Measurements from ENCODE around the gene RNF123. TPM values are rescaled to one million over a fixed set of nuclear protein-coding genes. Genes with fewer than 3 reads are reported as not detected.

Gene RNF123
- total and polyA plus RNA-seq, 10 of the 15 experiments (the other 5 are each of a cell fraction or from before 2014, with no cell fraction given): 4.2 to 31.5 (median 17.6) TPM

DNA sequence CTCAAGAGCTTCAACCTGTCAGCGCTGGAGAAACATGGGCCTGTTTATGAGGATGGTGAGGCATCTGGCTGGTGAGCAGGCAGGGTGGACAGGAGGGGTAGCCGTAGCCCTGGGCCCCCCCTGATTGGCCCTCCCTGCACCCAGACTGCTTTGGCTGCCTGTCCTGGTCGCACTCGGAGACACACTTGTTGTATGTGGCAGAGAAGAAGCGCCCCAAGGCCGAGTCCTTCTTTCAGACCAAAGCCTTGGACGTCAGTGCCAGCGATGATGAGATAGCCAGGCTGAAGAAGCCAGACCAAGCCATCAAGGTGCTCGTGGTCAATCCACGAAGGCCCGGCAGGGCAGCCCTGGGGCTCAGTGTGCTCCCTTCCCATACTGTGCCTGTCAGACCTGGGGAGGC lies 13.4 kb upstream of the RNF123 start (continued):
- TF ChIP-seq HSF1 (IDR thresholded peaks at IDR 0.05; ENCODE audit: low read depth, low read length) (no peak), GATAD2B (conservative IDR thresholded peaks at IDR 0.05; ENCODE audit: low read depth) (no peak), RFX5 (IDR thresholded peaks at IDR 0.05; ENCODE audit: low read depth, low read length) (no peak)
- TF ChIP-seq, protein P1, sequence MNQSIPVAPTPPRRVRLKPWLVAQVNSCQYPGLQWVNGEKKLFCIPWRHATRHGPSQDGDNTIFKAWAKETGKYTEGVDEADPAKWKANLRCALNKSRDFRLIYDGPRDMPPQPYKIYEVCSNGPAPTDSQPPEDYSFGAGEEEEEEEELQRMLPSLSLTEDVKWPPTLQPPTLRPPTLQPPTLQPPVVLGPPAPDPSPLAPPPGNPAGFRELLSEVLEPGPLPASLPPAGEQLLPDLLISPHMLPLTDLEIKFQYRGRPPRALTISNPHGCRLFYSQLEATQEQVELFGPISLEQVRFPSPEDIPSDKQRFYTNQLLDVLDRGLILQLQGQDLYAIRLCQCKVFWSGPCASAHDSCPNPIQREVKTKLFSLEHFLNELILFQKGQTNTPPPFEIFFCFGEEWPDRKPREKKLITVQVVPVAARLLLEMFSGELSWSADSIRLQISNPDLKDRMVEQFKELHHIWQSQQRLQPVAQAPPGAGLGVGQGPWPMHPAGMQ (IDR thresholded peaks at IDR 0.05; ENCODE audit: borderline replicate concordance): no peak

DNA sequence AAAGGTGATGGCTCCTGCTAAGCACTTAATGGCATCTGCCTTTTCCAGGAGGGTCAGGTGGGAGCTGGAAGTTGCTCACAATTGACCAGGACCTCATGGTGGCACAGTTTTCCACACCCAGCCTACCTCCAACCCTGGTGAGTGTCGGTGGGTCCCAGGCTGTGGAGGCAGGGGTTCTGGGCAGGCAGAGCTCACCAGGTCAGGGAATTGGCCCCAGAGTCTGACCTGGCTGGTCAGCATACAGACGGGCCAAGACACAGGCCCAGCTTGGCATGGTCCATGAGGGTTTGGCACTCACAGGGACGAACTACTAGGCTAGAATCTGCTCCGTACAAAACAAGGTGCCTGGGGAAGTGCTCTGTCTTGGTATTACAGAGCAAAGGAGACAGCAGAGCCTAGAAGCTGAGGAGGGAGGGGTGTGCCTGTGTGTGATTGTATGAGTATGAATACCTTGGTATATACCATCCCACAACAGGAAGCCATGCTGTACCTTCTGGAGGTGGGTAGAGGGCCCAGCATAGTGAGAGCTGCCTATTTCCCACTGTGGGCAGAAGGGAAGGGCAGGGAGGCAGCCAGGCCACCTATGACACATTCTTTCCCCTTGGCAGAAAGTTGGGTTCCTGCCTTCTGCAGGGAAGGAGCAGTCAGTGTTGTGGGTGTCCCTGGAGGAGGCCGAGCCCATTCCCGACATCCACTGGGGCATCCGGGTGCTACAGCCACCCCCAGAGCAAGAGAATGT lies 8.7 kb upstream of the RNF123 start:
- WGBS (ENCODE audit: insufficient coverage, insufficient replicate concordance, low lambda C conversion rate, missing lambda C conversion rate): 83% methylated on average over 7 of the region's 7 CpGs
- H3K27me3 ChIP-seq (replicated peaks in 1 of 2; ENCODE audit: control insufficient read depth in 2 of 2, insufficient read depth in 2 of 2, low read length in 1 of 2): no peaks in the 10 kb centered on the region
- no peaks in the 10 kb centered on the region; the same call in 1 of the 2 replicates for H3K4me1 ChIP-seq (ENCODE audit: control insufficient read depth, insufficient read depth, low read length)
- POLR2A ChIA-PET: interaction anchor here (0.6 kb wide), 1 partner anchor 12 kb away, joined by 5 read pairs; no protein-coding TSS in a partner anchor
- intact Hi-C loops (cut with micrococcal nuclease; ENCODE audit: unreplicated experiment): no loop called here
- no peak overlapping the region for H3K4me2 ChIP-seq (ENCODE audit: control insufficient read depth, insufficient read depth)
- CTCF ChIA-PET: no interaction called here
- H3K9me3 ChIP-seq (replicated peaks; ENCODE audit: control insufficient read depth, insufficient read depth, low read length): no peaks in the 10 kb centered on the region
- no peak overlapping the region for H3K4me3 ChIP-seq
- no peaks in the 10 kb centered on the region for H4K20me1 ChIP-seq (ENCODE audit: control insufficient read depth, insufficient read depth)
- in situ Hi-C loops (cut with MboI): no loop called here
- TF ChIP-seq SREBF2 (IDR thresholded peaks at IDR 0.05; ENCODE audit: low read length) (no peak), ZBED1 (IDR thresholded peaks at IDR 0.05; ENCODE audit: borderline replicate concordance) (no peak), ELK1 (IDR thresholded peaks at IDR 0.05; ENCODE audit: low read depth, low read length) (no peak), RAD21 (IDR thresholded peaks at IDR 0.05; ENCODE audit: insufficient read depth, low read depth, low read length) (no peak)
- FAIRE-seq (no peak), ATAC-seq (no peak), DNase-seq (ENCODE audit: low read depth, low spot score) (no peak)
- H2AFZ ChIP-seq (ENCODE audit: control insufficient read depth, low read depth, low read length): no peak overlapping the region
- SMC1A ChIA-PET (ENCODE audit: uncharacterized antibody, unreplicated experiment): no interaction called here
- RAD21 ChIA-PET (ENCODE audit: unreplicated experiment): no interaction called here
- H3K27ac ChIP-seq (ENCODE audit: control insufficient read depth, insufficient read depth): no peak overlapping the region
- H3K9ac ChIP-seq (ENCODE audit: control insufficient read depth, insufficient read depth, low read length): no peak overlapping the region
- H3K79me2 ChIP-seq (ENCODE audit: control insufficient read depth, insufficient read depth, low read length): no peaks in the 10 kb centered on the region; the same call in 1 of the 2 replicates
- no TSS peak for BruUV-seq (replicated peaks)
- H3K36me3 ChIP-seq (ENCODE audit: control insufficient read depth in 2 of 2, insufficient read depth in 2 of 2, low read length in 1 of 2): peaks cover 18 to 38% of the 10 kb centered on the region in 2 experiments
